H54 (cell line): Measurements from ENCODE around the gene EFHC1.
A peak's percentile ranks its signal among the peaks of the same experiment; 100 is the strongest.

Experiments
- DNase-seq: peaks from one replicate; pipeline ENCODE4 v3.0.0; 2011; ENCODE audit warnings: low spot score, mixed read lengths; ENCODE audit not compliant: insufficient read length
- FAIRE-seq: peaks from 3 replicates; lab custom pipeline; 2011; peaks lifted over from hg19 to GRCh38; lab: Jason Lieb, UNC
- POLR2A ChIP-seq: IDR thresholded peaks from 2 replicates; pipeline ENCODE4 v1.6.1; 2011; ENCODE audit warnings: low read depth, mild to moderate bottlenecking, low read length

The EFHC1 gene

GRCh38 chr6:52517502-52518278, 97.5 kb downstream of the EFHC1 start:
- FAIRE-seq (peak; percentile 81), DNase-seq (peak; percentile 87)
- peak; percentile 56 for TF ChIP-seq POLR2A

GRCh38 chr6:52518279-52518945, 98.3 kb downstream of the EFHC1 start:
- TF ChIP-seq POLR2A = no peak
- FAIRE-seq (no peak), DNase-seq (no peak)

- DNase-seq (no peak), FAIRE-seq (no peak)
- TF ChIP-seq POLR2A = no peak
Observed at GRCh38 chr6:52519618-52520017, 99.5 kb downstream of the EFHC1 start.

GRCh38 chr6:52522151-52522626, 102.0 kb downstream of the EFHC1 start:
- TF ChIP-seq POLR2A = no peak
- FAIRE-seq (peak; percentile 48), DNase-seq (peak; percentile 60)

- DNase-seq (no peak), FAIRE-seq (no peak)
- TF ChIP-seq POLR2A = no peak
Observed at GRCh38 chr6:52522655-52523054, 102.5 kb downstream of the EFHC1 start.

GRCh38 chr6:52523378-52524142, 103.4 kb downstream of the EFHC1 start:
- TF ChIP-seq POLR2A = no peak
- FAIRE-seq = no peak
- no peak for DNase-seq

GRCh38 chr6:52524918-52525317, 104.8 kb downstream of the EFHC1 start:
- DNase-seq = no peak
- no peak for TF ChIP-seq POLR2A
- FAIRE-seq = no peak

- DNase-seq (no peak), FAIRE-seq (no peak)
- no peak for TF ChIP-seq POLR2A
Observed at GRCh38 chr6:52526634-52527033, 106.5 kb downstream of the EFHC1 start.

GRCh38 chr6:52527436-52527835, 107.3 kb downstream of the EFHC1 start:
- FAIRE-seq = no peak
- DNase-seq = no peak
- no peak for TF ChIP-seq POLR2A

GRCh38 chr6:52529311-52529710, 109.2 kb downstream of the EFHC1 start:
- FAIRE-seq (no peak), DNase-seq (no peak)
- TF ChIP-seq POLR2A = no peak

GRCh38 chr6:52530351-52530750, 110.2 kb downstream of the EFHC1 start:
- DNase-seq = no peak
- no peak for TF ChIP-seq POLR2A
- no peak for FAIRE-seq

GRCh38 chr6:52531396-52531795, 111.3 kb downstream of the EFHC1 start:
- FAIRE-seq = no peak
- TF ChIP-seq POLR2A = no peak

GRCh38 chr6:52531834-52532233, 111.7 kb downstream of the EFHC1 start:
- no peak for DNase-seq
- FAIRE-seq = no peak
- TF ChIP-seq POLR2A = no peak

More at GRCh38 chr6:52531396-52531795, 111.3 kb downstream of the EFHC1 start:
- DNase-seq = no peak

- DNase-seq (no peak), FAIRE-seq (no peak)
- no peak for TF ChIP-seq POLR2A
Observed at GRCh38 chr6:52532457-52532856, 112.3 kb downstream of the EFHC1 start.
